Cardiac fibroblast (primary cell): ENCODE measurements around the gene GRAMD2B.

Experiments
- DNase-seq, 2 donors: peaks; one replicate each; pipeline versions ENCODE4 v3.0.0 to v3.0.0-alpha.2; 2010; ENCODE audit warnings: low read depth in 2 of 2
- H3K4me3 ChIP-seq, 2 donors: replicated peaks in 1 of 2; 1 replicate in 1 of 2; 2 replicates in 1 of 2; pipeline ENCODE4 v1.5.1; 2011; ENCODE audit warnings: low read depth in 2 of 2, low read length in 2 of 2, mild to moderate bottlenecking in 2 of 2, moderate library complexity in 1 of 2
- TF ChIP-seq, protein P1 (sequence below): IDR thresholded peaks from one replicate; pipeline ENCODE4 v1.5.1; 2011; ENCODE audit warnings: low read depth, mild to moderate bottlenecking, low read length, inconsistent platforms

GRAMD2B gene

DNA sequence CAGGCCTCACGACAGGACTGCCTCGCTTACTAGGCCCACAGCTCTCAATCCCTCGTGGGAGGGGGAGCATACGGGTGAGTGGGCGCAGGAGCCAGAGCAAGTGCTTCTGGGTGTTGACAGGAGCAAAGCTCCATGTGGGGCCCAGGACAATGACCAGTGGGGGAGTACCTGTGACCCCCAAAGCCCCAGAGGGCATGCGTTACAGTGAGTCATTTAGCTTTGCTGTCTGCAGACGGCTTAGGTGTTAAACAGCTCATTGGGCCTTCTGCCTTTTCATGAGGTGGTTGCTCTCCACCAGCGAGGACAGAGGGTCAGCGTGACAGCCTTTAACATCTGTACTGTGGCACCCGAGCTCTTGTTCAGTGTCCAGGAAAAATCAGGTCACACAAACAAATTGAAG is 78.2 kb downstream of the GRAMD2B start:
- DNase-seq, result no peak
- TF ChIP-seq, protein P1, sequence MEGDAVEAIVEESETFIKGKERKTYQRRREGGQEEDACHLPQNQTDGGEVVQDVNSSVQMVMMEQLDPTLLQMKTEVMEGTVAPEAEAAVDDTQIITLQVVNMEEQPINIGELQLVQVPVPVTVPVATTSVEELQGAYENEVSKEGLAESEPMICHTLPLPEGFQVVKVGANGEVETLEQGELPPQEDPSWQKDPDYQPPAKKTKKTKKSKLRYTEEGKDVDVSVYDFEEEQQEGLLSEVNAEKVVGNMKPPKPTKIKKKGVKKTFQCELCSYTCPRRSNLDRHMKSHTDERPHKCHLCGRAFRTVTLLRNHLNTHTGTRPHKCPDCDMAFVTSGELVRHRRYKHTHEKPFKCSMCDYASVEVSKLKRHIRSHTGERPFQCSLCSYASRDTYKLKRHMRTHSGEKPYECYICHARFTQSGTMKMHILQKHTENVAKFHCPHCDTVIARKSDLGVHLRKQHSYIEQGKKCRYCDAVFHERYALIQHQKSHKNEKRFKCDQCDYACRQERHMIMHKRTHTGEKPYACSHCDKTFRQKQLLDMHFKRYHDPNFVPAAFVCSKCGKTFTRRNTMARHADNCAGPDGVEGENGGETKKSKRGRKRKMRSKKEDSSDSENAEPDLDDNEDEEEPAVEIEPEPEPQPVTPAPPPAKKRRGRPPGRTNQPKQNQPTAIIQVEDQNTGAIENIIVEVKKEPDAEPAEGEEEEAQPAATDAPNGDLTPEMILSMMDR, result no peak
- no peak overlapping the region for H3K4me3 ChIP-seq

DNA sequence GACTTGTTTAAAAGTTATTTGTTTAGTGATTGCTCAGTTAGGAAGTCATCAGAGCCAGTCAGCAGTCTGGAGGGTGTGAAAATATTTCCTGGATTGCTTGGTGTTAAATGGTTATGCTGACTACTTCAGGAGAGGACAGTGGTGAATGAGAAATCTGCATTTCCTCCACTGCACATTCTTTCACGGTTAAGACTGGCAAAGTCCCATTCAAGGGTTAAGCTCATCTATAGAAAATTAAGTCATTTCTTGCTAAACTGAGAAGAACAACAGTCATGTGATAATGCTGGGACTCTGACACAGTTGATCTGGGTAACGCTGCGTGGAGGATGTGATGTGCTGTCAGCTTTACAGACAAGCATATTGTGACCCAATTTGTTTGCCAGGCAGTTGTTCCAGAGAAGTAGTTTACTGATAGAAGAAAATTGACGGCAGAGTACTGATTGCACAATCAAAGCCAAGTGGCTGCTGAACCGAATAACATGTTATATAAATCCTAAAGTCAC is 80.4 kb downstream of the GRAMD2B start:
- peak; percentile 58 to 85 for DNase-seq
- H3K4me3 ChIP-seq, result no peak overlapping the region
- TF ChIP-seq, protein P1, result no peak

DNA sequence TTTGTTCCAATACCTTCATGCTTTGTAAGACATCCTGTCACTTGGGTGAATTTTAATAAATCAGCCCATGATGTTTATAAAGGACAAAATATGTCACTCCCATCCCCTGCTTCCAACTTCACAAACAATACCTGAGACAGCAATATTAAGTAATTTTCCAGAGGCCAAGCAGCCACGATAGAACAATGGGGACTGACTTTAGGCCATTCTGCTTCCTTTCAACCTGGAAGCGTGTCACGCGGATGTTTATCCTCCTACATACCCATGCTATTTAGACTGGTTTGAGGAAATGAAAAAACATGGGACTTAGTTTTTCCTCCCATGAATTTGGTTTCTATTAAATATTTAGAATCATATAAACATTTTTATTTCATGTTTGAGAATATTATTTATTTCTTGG is 82.9 kb downstream of the GRAMD2B start:
- TF ChIP-seq, protein P1, result no peak
- H3K4me3 ChIP-seq, result no peak overlapping the region
- DNase-seq, result no peak

DNA sequence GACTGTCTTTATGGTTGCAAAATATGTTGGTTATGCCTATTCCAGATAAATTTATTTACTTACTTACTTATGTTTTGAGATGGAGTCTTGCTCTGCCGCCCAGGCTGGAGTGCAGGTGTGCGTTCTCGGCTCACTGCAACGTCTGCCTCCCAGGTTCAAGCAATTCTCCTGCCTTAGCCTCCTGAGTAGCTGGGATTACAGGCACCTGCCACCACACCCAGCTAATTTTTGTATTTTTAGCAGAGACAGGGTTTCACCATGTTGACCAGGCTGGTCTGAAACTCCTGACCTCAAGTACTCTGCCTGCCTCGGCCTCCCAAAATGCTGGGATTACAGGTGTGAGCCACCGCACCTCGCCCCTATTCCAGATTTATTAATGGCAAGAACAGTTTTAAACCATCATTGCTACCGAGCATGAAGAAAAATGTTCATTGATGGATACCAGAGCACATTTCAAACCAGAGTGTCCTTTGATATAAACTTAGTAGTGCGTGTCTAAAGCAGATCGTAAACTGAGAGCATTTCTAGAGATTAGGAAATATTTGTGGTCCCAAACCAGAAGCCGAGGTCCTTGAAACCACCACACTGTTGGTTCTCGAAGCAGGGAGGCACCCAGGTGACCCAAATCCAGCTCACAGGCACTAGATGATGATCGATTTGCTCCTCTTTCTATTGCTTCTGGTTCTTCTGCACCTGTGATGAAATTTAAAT is 85.2 kb downstream of the GRAMD2B start:
- TF ChIP-seq, protein P1, result no peak
- H3K4me3 ChIP-seq, result no peak overlapping the region
- no peak for DNase-seq

DNA sequence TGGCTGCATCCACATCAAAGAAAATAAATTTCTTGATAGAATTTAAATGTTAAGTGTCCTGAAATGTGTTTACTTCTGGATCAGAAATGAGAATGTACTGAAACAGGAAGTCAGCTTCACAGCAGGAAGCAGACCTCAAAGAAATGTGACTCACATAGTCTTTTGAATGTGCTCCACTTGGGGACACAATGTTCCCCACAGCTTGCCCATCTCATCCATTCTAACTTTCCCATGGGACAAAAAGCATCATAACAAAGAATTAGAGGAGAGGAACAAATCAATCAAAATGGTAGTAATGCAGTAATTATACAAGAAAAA is 85.7 kb downstream of the GRAMD2B start:
- H3K4me3 ChIP-seq, result no peak overlapping the region
- TF ChIP-seq, protein P1, result no peak

DNA sequence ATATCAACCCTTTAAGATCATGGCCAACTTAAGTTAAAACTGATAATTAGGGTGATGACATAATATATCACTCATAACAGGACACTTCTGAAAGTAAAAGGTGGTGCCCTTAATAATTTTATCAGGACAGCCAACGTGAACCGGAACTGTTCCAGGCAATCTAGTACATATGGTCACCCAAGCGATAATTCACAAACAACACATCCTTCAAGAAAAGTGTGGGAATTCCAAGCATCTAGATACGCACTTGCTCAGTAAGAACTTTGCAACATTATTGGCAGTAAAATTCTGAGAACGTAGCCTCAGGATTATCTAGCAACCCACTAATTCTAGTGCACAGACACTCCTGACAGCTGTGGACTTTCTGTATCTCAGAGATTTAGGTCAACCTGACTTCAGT is 86.1 kb downstream of the GRAMD2B start:
- H3K4me3 ChIP-seq, result no peak overlapping the region
- DNase-seq, result peak; percentile 39 to 61

More for the DNA sequence above, 85.7 kb downstream of the GRAMD2B start:
- peak; percentile 56 to 82 for DNase-seq

More for the DNA sequence above, 86.1 kb downstream of the GRAMD2B start:
- TF ChIP-seq, protein P1, result no peak
